ENCODE measurements around the gene SLC25A17.

DNA sequence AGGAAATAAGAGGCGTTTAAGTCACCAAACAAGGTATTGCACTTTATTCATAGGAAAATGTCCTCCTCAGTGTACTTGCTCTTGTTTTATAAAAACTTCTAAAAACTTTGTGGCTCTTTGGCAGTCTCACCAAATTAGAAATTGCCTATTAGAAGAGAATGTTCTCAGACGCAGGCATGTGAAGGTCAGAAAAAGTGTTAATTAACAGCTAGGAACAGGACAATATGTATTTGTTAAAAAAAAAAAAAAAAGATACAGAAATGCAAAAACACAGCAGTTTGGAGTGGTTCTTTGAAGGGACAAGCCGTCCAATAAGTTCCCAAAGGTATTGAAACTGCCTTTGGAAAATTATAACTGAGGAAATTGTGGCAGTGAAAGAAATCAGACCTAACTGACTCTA lies 67.9 kb downstream of the SLC25A17 start:
- no peak for TF ChIP-seq POLR2AphosphoS5 (IDR thresholded peaks at IDR 0.05)
- TF ChIP-seq, protein P1, sequence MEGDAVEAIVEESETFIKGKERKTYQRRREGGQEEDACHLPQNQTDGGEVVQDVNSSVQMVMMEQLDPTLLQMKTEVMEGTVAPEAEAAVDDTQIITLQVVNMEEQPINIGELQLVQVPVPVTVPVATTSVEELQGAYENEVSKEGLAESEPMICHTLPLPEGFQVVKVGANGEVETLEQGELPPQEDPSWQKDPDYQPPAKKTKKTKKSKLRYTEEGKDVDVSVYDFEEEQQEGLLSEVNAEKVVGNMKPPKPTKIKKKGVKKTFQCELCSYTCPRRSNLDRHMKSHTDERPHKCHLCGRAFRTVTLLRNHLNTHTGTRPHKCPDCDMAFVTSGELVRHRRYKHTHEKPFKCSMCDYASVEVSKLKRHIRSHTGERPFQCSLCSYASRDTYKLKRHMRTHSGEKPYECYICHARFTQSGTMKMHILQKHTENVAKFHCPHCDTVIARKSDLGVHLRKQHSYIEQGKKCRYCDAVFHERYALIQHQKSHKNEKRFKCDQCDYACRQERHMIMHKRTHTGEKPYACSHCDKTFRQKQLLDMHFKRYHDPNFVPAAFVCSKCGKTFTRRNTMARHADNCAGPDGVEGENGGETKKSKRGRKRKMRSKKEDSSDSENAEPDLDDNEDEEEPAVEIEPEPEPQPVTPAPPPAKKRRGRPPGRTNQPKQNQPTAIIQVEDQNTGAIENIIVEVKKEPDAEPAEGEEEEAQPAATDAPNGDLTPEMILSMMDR (IDR thresholded peaks at IDR 0.05): no peak
